ENCODE results near the gene SLC26A9. TPM values are rescaled to one million over a fixed set of nuclear protein-coding genes. Genes with fewer than 3 reads are reported as not detected.
A peak's percentile ranks its signal among the peaks of the same experiment; 100 is the strongest.

Gene SLC26A9
- total RNA-seq, 1 donor from 2014 or later, result not detected

GRCh38 chr1:205949753-205950152 lies 6.5 kb upstream of the SLC26A9 start:
- no peak for DNase-seq (ENCODE audit: low read depth in 2 of 2)

GRCh38 chr1:205948886-205949285 lies 5.6 kb upstream of the SLC26A9 start:
- DNase-seq (ENCODE audit: low read depth in 2 of 2), result no peak

- no peak for DNase-seq (ENCODE audit: low read depth in 2 of 2)
These were observed 4.8 kb upstream of the SLC26A9 start for GRCh38 chr1:205948039-205948438.

- DNase-seq (ENCODE audit: low read depth in 2 of 2), result no peak
These were observed 3.8 kb upstream of the SLC26A9 start for GRCh38 chr1:205947024-205947423.

GRCh38 chr1:205945069-205945468 lies 1.8 kb upstream of the SLC26A9 start:
- no peak for DNase-seq (ENCODE audit: low read depth in 2 of 2)

GRCh38 chr1:205944525-205944924 lies 1.3 kb upstream of the SLC26A9 start:
- DNase-seq (ENCODE audit: low read depth in 2 of 2), result no peak

GRCh38 chr1:205942631-205943159 lies 561 bp downstream of the SLC26A9 start:
- no peak for DNase-seq (ENCODE audit: low read depth in 2 of 2)

GRCh38 chr1:205940710-205941109 lies 2.5 kb downstream of the SLC26A9 start:
- no peak for DNase-seq (ENCODE audit: low read depth in 2 of 2)

- peak in 1 of 2 donors; percentile 40 for DNase-seq (ENCODE audit: low read depth in 2 of 2)
These were observed 3.4 kb downstream of the SLC26A9 start for GRCh38 chr1:205939690-205940330.

- no peak for DNase-seq (ENCODE audit: low read depth in 2 of 2)
These were observed 4.6 kb downstream of the SLC26A9 start for GRCh38 chr1:205938682-205939081.

GRCh38 chr1:205936846-205937586 lies 6.2 kb downstream of the SLC26A9 start:
- peak in 1 of 2 donors; percentile 69 for DNase-seq (ENCODE audit: low read depth in 2 of 2)

GRCh38 chr1:205936311-205936710 lies 6.9 kb downstream of the SLC26A9 start:
- no peak for DNase-seq (ENCODE audit: low read depth in 2 of 2)

GRCh38 chr1:205935869-205936268 lies 7.4 kb downstream of the SLC26A9 start:
- DNase-seq (ENCODE audit: low read depth in 2 of 2), result no peak

- no peak for DNase-seq (ENCODE audit: low read depth in 2 of 2)
These were observed 8.5 kb downstream of the SLC26A9 start for GRCh38 chr1:205934788-205935187.

- DNase-seq (ENCODE audit: low read depth in 2 of 2), result peak; percentile 63 to 90
These were observed 9.3 kb downstream of the SLC26A9 start for GRCh38 chr1:205933671-205934618.

GRCh38 chr1:205932776-205933175 lies 10.5 kb downstream of the SLC26A9 start:
- DNase-seq (ENCODE audit: low read depth in 2 of 2), result no peak

GRCh38 chr1:205930799-205931281 lies 12.4 kb downstream of the SLC26A9 start:
- DNase-seq (ENCODE audit: low read depth in 2 of 2), result no peak

- DNase-seq (ENCODE audit: low read depth in 2 of 2), result no peak
These were observed 13.1 kb downstream of the SLC26A9 start for GRCh38 chr1:205930195-205930577.

GRCh38 chr1:205929496-205930194 lies 13.6 kb downstream of the SLC26A9 start:
- DNase-seq (ENCODE audit: low read depth in 2 of 2), result no peak

GRCh38 chr1:205928317-205928716 lies 14.9 kb downstream of the SLC26A9 start:
- no peak for DNase-seq (ENCODE audit: low read depth in 2 of 2)

GRCh38 chr1:205927676-205928075 lies 15.6 kb downstream of the SLC26A9 start:
- DNase-seq (ENCODE audit: low read depth in 2 of 2), result no peak
